CD4-positive, alpha-beta T cell treated with Interferon alpha-2 for 1 hour (primary cell): Measurements from ENCODE around the gene ZNF48.
A peak's percentile ranks its signal among the peaks of the same experiment; 100 is the strongest.

Experiments used
- DNase-seq, 2 donors: peaks; one replicate each; pipeline ENCODE4 v3.0.0-alpha.2; 2020 to 2022

ZNF48 gene

DNA sequence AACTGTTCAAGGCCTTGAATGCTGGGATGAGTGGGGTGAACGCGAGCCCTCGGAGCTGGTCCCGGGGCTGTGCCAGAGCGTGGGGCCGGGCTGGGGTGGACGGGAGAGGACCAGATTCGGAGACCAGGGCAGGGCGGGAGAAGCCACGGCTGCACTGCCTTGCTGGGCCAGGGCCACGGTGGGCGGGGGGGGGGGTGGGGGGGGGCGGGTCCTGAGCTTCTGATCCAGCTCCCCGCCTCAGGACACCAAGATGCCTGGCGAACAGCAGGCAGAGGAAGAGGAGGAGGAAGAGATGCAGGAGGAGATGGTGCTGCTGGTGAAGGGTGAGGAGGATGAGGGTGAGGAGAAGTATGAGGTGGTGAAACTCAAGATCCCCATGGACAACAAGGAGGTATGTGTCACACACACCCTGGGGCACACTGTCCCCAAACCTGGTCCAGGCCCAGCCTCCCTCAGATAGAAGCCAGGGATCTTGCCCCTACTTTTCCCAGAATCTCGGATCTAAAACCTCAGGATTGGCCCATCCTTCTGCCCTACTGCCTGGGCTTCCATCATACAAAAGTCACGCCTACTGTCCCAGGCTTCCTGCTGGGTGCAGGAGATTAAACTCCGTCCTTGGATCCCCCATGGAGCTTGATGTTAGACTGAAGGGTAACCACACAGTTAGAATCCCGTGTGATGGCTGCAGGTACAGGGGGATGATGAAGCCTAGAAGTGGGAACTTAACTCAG, 12.7 kb downstream of the ZNF48 start:
- DNase-seq = no peak

DNA sequence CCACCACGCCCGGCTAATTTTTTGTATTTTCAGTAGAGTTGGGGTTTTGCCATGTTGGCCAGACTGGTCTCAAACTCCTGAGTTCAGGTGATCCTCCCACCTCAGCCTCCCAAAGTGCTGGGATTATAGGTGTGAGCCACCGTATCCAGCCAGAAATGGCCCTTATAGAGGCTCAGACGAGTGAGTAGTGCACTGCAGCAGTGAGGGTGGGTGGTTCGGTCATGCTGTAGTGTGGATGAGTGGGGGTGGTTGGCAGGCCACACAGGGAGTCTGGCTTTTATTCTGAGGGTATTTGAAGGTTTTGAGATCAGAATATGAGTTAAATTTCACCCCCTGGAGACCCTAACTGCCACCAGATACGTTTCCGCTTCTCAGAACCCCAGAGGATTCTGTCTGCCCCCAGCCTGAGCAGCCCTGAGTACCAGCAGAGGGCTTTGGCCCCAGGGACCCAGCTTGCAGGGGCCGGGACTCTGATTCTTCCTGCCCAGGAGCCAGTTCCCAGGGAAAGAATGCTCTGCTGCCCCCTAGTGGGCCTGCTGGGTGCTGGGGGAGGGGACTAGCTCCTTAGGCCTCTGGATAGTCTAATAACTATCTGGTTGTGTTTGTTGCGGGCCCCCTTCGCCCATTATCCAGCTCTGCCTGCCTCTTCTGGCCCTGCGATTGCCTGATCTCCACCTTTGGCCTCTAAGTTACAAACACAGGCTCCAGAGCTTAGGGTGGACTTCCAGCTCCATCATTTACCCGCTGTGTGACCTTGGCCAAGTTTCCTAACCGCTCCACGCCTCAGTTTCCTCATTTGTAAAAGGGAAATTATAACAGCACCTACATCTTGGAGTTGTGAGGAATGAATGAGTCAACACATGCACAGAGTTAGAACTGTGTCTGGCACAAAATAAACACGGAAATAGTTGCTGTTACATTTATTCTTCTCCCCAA, 14.2 kb downstream of the ZNF48 start:
- DNase-seq = peak; percentile 88 to 93

DNA sequence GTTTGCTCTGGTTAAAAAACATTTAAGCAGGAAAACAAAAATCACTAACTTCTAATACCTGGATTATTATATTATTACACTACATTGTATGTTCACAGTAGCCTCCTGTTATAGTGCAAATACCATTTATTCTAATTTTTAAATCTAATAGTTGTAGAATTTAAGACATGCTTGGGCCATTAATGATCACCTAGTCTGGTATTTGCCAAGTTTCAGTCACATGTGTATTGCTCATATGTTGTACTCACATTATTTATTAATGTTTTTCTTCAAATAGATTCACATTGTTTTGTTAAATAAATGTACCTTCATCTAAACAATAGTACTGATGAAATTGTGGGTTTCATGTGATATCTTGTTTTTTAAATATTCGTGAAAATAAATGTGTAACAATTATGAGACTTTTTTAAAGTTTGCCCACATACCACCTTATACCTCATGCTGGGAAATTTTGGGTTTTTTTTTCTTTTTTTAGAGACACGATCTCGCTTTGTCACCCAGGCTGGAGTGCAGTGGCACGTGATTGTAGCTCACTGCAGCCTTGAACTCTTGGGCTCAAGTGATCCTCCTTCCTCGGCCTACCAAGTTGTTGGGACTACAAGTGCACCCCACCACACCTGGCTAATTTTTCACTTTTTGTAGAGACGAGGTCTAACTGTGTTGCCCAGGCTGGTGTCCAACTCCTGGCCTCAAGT, 18.0 kb downstream of the ZNF48 start:
- DNase-seq = no peak

DNA sequence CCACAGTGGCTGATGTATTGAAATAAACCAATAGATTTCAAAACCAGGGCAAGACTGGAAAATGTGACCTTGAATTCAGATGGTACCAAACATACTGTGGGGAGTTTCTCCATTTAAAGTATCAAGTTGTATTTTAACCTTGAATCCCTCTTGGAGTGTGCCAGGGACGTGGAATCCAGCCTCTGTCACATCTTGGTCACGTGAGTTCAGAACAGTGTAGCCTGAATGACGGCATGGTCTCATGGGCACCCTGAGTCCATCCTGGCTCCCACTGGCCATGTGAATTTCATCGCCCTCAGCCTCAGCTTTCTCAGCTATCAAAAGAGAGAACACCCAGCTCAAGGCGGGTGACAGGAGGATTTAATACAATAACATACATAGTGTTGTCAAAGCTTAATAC, 18.9 kb downstream of the ZNF48 start:
- no peak for DNase-seq

DNA sequence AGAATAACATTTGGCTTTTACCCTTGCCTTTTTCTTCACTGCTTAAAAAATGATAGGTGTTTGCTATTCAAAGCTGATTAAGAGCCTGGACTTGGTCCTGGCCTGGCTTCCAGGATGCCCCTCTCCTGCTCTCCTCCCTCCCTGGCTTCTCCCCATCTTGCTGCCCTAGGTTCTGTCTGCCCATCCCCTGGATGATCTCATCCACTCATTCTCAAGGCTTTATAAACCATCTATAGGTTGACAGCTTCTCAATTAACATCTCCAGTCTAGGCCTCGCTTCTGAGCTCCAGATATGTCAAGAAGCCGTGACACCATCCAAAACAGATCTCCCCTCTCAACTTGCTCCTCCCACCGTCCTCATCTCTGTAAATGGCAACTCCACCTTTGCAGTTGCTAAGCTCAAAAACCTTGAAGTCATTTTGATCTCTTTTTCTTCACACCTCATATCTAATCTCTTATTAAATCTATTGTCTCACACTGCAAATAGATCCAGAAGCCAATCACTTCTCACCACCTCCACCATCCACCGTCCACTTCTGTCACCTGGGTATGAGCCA, 20.9 kb downstream of the ZNF48 start:
- no peak for DNase-seq

DNA sequence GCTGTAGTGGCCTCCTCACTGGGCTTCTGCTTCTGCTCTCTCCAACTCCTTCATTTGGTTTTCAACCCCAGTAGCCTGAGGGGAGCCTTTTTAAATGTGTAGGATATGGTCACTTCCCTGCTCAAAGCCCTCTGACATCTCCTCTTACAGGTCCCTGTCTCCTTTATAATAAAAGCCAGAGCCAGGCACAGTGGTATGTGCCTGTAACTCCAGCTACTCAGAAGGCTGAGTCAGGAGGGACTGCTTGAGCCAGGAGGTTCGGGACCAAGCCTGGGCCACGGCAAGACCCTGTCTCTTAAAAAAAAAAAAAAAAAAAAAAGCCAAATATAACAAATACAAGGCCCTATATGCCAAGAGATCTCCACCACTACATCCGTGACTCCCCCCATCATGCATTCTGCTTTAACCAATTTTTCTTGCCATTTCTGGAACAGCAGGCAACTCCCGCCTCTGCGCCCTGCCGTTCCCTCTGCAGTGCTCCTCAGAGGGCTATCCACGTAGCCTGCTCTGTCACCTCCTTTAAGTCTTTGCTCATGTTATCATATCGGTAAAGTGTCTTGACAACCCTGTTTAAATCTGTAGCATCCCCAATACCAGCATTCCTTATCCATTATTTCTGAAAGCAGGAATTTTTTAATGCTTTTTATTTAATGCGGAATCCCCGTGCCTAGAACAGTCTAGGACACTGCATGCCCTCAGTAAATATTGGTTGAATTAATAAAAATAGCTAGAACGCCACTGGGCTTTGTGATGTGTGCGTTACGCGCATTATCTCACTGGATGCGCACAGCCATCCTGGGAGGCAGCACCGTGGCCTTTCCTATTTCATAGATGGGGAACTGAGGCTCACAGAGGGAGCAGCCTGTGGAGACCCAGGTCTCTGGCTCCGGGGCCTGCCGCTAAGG, 21.7 kb downstream of the ZNF48 start:
- DNase-seq = no peak

DNA sequence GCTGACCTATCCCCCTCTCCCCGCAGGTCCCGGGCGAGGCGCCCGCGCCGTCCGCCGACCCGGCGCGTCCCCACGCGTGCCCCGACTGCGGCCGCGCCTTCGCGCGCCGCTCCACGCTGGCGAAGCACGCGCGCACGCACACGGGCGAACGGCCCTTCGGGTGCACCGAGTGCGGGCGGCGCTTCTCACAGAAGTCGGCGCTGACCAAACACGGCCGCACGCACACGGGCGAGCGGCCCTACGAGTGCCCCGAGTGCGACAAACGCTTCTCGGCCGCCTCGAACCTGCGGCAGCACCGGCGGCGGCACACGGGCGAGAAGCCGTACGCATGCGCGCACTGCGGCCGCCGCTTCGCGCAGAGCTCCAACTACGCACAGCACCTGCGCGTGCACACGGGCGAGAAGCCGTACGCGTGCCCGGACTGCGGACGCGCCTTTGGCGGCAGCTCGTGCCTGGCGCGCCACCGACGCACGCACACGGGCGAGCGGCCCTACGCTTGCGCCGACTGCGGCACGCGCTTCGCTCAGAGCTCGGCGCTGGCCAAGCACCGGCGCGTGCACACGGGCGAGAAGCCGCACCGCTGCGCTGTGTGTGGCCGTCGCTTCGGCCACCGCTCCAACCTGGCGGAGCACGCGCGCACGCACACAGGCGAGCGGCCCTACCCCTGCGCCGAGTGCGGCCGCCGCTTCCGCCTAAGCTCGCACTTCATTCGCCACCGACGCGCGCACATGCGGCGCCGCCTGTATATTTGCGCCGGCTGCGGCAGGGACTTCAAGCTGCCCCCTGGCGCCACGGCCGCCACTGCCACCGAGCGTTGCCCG, 22.5 kb downstream of the ZNF48 start:
- DNase-seq = peak; percentile 92 to 93

DNA sequence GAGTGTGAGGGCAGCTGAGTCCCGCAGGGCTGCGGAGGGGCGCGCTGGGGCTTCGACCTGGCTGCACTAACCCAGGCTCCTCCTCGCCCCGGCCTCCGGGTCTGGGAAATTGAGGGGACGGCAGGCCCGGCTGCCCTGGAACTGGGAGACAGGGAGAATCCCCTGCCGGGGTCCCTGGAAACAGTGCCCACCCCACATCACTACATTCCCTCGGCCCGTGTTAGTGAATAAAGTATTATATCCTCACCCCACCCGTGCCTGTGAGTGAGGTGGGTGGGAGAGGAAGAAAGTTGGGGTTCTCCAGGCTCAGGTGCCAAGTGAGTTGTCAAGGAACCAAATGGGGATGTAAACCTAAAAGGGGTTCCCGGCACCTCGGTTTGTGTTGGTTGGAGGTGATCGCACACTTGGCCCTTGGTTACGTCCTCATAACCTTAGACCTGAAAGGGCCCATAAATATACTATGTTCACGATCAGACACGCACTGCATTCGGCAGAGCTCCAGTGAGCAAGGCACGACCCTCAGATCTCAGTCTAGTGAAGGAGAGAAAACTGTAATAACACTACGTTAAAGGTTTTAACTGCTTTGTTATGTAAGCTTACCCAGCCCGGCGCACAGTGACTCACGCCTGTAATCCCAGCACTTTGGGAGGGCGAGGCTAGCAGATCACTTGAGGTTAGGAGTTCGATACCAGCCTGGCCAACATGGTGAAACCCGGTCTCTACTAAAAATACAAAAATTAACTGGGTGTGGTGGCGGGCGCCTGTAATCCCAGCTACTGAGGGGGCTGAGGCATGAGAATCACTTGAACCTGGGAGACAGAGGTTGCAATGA, 23.3 kb downstream of the ZNF48 start:
- no peak for DNase-seq

DNA sequence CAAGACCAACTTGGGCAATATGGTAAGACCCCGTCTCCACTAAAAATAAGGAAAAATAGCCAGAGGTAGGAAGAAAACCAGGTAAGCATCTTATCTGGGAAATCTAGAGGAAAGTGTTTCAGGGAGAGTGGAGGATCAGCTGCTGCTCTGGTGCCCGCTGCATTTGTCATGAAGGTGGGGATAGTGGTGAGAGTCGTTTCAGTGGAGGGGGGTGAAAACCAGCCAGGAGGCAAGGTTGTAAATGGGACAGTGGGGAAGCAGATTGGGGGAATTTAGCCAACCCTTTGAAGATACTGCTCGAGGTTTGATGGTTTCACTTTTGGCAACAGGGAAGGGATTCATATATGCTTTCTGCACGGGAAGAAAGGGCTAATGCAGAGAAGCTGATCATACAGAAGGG, 25.8 kb downstream of the ZNF48 start:
- no peak for DNase-seq

DNA sequence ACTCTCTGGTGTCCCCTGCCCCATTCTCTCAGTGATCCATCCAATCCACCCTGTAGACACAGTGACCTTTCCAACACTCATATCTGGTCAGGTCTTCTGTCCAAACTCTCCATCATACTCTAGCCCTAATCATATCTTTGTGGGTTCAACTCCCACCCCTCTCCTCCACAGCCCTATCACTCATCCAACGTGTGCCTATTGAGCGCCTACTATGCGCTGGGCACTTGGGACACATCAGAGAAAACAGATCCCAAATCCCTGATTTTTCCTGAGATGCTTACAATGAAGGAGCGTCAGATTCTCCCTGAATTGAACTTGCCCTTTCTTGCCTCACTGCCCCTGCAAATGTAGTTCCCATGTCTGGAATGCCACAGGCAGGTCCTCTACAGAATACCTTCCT, 32.8 kb downstream of the ZNF48 start:
- DNase-seq = no peak

DNA sequence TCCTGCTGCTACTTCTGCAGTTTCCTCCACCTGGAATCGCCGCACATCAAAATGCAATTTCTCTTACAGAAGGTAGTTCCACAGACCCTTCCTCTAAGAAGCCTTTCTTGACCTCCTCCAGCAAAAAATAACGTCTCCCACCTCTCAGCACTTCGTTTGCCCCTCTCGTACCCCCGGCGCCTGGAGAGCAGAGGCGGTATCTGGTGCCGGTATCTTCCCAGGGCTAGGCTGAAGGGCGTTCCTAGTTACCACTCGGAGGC, 34.1 kb downstream of the ZNF48 start:
- no peak for DNase-seq

DNA sequence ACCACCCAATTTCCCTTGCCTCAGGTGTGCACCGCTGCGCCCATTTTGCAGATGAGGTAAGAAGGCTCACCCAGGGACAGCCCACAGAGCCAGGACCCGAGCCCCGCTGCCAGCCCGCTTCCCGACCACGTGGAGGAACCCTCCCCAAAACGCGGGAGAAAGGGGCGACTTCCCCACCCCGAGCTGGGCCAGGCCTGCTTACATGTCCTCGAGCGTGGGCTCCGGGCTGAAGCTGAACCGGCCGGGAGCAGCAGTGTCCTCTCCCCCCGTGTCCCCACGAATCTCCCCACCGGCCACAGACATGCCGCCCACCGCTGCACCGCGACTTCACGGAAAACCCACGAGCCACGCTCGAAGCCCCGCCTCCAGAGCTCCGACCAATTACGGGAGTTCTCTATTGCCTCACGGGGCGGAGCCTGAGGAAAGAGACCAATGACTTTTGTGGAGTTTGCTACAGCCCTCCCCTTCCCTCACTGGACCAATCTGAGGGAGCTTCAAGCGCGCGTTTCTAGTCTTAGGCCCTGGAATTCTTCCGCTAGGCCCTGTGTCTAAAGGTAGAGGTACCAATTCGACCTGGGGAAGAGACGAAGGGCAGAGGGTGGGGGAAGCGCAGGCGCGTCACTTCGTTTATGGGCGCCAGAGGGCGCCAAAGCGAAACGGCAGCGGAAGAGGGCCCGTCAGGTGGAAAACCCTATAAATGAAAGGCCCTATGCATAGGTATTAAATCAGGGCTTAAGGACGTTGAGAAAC, 34.6 kb downstream of the ZNF48 start, which contains the start of gene DCTPP1:
TSS of gene DCTPP1 (minus strand) at position 353 of the 750 bp plus-strand sequence. CDS start at position 303, 50 bp downstream.
- peak; percentile 98 to 99 for DNase-seq

DNA sequence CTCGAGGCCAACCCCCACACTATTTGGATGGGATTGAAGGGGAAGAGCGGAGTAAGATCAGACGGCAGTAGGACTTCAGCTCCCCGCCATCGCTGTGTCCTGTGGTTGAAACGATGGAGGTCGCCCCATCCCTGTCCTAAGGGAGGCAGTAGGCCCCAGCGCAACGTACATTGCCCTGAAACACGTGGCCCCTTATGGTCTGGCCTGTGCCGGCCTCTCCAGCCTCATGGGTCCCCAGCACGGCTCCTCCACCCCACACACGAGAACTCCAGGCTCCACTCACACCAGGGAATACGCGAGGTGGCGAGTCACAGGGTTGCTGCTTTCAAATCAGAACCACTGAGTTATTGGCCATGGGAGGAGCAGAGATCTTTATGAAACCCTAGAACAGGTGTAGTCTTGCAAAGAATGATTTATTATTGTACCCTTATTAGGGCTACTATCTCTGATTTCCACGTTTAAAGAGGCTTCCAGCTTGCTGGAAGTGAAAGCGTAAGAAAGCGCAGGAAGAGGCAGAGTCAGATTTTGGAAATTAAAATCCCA, 35.3 kb downstream of the ZNF48 start:
- DNase-seq = no peak

DNA sequence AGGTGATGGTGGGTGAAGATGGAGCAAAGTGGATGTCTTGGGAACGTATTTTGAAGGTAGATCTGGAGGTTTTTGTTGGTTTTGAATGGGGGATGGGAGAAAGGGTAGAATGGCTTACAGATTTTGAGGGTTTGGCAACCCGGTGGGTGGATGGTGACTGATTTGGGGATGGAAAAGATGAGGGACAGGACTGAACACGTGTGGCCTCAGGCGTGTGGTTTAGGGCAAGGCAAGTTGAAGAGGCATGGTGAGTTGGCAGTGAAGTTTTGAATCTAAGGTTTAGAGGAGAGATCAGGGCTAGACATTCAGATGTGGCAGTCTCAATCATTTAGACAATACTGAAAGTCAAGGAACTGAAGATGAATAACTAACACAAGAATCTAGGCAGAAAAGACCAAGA, 39.6 kb downstream of the ZNF48 start:
- no peak for DNase-seq

DNA sequence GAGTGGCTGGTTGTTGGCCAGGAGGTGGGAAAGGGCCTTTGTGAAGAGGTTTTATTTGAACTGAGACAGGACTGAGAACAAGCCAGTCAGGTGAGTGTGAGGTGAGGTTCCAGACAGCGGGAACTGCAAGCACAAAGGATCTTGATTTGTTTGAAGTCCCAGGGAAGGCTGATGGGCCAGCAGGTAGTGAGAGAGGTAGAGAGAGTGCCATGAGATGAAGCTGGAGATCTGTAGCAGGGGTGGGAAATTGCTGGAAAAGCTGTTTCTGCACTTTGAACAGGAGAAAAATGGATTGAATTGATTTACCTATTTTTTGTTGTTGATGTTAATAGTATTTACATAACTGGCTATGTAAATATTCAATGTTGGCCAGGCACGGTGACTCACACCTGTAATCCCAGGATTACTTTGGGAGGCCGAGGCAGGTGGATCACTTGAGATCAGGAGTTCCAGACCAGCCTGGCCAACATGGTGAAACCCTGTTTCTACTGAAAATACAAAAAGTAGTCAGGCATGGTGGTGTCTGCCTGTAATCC, 42.4 kb downstream of the ZNF48 start:
- no peak for DNase-seq

DNA sequence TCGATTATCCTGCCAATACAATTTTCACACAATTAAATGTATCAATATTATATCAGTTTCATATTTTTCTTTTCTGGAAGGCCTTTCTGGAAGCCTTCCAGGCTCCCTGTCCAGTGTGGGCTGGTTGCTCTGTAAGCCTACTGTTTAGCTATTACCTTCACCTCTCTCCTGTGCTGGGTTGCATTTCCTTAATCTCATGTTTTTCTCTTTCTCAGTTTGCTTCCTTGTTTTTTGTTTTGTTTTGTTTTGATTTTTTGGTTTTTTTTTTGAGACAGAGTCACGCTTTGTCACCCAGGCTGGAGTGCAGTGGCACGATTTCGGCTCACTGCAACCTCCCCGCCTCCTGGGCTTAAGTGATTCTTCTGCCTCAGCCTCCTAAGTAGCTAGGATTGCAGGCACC, 43.6 kb downstream of the ZNF48 start:
- no peak for DNase-seq

DNA sequence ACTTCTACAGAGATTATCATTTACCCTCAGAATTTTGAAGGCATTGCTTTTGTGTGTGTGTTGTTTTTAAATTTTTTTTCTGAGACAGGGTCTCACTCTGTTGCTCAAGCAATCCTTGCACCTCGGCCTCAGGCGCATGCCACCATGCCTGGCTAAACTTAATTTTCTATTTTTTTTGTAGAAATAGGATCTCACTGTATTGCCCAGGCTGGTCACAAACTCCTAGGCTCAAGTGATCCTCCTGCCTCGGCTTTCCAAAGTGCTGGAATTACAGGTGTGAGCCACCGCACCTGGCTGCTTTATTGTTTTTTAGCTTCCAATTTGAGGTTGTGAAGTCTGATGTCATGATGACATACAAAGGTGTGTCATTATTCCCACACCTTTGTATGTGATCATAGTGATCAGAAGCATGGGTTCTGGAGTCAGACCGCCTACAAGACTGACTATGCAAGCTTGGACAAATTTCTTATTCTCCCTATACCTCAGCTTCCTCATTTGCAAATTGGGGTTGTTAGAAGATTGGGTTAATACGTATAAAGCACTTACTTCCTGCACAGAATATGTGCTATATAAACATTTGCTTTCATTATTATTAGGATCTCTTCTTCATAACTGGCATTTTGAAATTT, 44.6 kb downstream of the ZNF48 start:
- DNase-seq = no peak

DNA sequence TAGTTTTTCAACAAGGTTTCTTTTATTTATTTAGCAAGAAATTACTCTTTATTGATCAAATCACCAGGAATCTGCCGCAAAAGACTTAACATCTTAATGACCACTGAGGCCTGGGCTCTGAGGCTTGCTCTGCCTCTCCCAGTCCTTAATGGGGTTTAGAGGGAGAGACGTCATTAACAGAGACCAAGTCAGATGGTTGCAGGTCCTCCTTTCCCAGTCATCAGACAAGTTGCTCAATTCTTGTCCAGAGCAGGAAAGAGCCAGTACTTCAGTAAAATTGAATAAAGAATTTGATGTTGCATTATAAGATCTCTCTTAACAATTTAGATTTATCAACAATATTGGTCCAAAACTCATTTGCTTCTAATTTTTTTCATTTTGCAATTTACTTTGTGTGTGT, 48.4 kb downstream of the ZNF48 start:
- DNase-seq = no peak
